CD4-positive, alpha-beta T cell treated with Interleukin-15 for 1 hour (primary cell): ENCODE data around the gene ANKS1B.

Source experiments
- DNase-seq: peaks from one replicate; pipeline ENCODE4 v3.0.0-alpha.2; 2020

ANKS1B gene

DNA sequence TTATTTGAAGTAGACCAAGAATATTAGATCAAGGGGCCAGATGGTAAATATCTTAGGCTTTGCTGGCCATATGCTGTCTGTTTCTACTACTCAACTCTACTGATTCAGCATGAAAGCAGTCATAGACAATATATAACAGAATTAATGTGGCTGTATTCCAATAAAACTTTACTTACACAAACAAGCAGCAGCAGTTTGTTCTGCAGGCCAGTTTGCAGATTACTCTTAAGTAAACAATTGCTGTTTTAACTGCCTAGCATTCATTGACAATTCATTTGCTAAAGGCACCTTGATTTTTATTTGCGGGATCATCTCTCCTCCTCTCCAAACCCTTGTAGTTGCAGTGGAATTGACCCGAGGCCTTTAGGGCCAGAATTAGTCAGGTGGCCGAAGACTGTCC is 431.3 kb downstream of the ANKS1B start:
- no peak for DNase-seq

DNA sequence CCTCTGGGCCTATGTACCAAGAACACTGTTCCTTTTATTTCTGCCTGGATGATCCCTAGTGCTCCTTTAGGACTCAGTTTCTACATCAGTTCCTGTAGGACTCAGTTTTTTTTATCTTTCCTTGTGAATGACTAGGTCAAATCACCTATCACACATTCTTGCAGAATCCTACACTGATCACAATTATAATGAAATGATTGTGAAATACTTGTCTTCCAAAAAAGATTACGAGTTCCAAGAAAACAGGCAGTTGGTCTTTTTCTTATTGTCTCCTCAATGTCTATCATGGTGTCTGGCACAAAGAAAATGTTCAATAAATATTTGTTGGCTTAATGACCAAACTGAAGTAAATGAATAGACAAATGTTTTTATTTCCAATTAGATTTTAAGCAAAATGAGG is 432.7 kb downstream of the ANKS1B start:
- DNase-seq = no peak

DNA sequence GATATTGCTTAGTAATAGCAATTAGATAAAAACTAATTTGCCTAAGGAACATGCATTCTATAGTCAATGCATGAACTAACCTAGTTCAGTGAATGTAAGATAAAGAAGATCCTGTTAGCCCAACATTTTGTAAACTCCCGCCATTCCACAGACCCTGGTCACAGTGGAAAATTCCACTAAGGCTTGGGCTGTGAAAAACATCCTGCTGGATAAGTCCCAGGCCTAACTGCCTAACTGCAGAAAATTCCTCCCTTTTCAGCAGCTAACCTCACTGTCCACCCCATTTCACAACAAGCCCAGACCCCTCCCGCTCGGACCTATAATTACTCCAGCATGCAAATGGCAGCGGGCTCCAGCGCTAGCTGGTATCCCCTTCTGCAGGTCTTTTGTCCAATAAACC is 435.1 kb downstream of the ANKS1B start:
- no peak for DNase-seq

DNA sequence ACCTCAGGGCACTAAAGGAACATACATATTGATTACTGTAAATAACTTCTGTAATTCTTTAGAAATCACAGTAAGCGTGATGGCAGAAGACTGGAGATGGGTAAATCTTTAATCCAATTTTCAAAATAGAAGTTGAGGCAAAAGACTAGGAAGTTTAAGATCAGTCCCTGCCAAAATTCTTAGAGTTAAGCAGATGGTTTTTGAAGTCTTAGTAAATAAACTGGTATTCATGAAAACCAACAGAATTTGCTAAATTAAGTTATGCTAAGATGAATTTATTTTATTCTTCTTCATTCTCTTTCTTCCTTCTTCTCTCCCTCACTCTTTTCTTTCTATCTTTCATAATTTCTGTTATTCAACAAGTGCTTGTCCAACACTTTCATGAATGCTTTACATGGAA is 435.5 kb downstream of the ANKS1B start:
- DNase-seq = no peak

DNA sequence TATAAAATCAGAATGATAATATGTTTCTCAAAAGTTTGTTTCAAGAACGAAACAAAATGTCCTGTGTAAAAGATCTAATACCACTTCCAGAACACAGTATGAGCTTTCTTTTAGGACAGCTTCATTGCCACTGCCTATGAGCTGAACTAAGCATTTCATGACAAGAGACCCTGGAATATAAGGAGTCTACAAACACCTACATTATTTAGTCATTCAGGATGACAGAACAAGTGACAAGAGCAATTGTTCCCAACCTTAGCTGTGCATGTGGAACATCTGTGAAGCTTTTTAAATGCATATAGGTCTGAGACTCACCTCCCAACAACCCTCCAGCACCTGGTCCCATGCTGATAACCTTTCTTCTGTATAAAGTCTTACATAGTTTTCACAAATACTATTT is 440.3 kb downstream of the ANKS1B start:
- DNase-seq = no peak

DNA sequence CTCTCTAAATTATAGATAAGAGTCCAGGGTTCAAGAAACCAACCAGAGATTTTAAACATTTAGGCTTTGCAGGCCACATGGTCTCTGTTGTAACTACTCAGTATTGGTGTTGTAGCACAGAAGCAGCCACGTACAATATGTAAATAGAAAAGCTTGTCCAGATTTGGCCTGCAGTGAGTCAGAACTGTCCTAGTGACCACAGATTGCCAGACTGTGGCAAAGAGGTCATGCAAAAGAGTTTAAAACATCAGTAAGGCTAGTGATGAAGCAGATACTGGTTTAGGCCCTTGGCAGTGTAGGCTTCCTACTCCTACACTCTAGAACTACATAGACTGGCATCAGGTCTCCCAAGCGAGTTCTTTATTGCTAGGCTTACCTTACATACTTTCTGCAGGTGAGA is 454.8 kb downstream of the ANKS1B start:
- no peak for DNase-seq

DNA sequence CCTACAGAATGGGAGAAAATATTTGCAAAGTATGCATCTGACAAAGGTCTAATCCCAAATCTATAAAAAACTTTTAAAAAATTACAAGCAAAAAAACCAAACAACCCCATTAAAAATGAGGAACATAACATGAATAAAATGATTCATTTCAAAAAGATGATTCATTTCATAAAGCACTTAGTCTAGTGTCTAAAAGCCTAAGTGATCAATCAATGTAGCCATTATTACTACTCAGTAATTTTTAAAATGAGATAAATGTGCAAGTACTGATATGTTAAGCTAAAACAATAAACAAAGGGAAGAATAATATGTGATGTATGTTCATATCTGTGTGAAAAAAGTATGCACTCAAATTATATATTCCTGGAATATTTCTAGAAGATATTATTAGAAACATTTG is 456.3 kb downstream of the ANKS1B start:
- no peak for DNase-seq

DNA sequence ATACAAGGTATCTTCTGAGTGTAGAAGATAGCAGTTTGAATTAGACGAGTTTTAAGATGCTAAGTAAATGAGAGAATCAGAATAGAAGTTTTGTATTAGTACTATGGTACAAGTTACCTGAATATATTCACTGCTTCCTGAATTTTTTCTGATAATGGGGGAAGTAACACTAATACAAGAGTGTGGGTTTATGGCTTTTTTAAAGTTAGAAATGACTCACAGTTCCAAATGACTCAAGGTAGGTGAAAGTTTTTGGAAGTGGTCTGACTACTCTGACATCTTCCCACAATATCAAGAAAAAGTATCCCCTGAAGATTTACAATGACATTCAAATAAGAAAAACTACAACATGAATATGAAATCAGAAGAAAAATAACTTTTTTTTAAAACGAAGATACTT is 460.9 kb downstream of the ANKS1B start:
- DNase-seq = no peak

DNA sequence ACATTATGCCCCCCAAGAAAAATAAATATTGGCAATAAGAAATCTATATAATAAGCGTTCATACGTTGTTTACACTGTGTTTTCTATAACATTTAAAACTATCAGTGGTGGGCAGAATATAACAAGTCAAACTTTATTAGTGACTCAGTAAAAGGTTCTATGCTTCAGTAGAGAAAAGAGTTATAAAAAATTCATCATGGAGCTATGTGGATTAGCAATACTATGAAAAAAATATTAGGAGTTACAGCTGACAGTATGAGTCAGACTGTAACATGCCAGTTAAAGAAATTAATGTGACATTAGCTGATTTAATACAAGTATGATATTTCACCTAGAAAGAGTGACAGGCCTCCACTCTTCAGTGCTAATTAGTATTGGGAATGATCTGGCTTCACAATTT is 462.3 kb downstream of the ANKS1B start:
- no peak for DNase-seq

DNA sequence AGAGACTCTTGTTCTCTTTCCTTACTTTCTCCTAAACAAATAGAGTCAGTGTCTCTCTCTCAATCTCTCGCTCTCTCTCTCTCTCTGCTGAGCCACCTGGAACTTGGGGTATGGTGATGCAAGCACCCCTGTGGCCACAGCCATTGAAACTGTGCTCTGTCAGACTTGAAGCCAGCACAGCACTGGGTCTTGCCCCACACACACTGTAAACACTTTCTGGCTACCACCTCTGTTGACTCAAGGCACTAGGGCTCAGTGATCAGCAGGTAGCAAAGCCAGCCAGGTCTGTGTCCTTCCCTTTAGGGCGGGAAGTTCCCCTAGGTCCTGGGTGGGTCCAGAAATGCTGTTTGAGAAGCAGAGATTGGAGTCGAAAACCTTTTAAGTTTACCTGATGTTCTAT is 463.1 kb downstream of the ANKS1B start:
- no peak for DNase-seq

DNA sequence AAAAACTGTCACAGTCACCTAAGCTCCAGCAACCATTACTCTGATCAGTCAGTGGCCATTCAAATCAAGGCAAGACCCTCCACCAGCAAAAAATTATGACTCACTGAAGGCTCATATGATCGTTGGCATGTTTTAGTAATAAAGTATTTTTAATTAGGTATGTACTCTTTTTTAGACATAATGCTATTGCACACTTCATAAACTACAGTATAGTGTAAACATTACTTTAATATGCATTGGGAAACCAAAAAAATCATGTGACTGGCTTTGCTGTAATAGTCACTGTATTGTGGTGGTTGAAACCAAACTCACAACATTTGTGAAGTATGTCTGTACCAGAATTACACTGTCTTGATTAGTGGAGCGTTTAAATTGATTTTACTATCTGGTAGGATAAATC is 471.7 kb downstream of the ANKS1B start:
- DNase-seq = no peak

DNA sequence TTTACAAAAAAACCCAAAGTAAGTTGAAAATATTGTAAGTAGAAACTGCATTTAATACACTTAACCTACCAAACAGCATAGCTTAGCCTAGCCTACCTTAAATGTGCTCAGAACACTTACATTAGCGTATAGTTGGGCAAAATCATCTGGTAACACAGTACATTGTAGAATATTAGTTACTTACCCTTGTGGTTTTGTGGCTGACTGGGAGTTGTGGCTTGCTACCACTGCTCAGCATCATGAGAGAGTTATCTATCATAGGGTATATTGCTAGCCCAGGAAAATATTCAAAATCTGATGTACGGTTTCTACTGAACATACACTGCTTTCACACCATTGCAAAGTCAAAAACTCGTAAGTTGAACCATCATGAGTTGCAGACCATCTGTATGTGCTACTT is 478.9 kb downstream of the ANKS1B start:
- DNase-seq = no peak

DNA sequence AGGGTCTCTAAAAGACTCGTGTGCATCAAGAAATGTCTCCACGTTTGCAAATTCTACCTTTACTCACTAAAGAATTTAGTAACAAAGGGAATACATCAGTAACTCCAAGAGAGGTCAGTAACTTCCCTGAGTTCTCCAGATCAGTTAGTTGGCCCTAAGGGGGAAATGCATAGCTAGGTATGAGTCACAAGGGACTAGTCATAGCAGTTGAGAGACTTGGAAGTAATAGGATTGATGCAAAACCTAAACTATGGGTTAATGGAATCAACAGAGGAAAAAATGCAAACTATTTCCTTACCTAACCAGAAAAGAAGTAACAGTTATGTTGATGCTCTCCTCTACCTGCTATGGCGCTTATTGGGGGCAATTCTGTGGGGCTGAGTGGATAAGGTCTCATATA is 486.0 kb downstream of the ANKS1B start:
- DNase-seq = no peak

DNA sequence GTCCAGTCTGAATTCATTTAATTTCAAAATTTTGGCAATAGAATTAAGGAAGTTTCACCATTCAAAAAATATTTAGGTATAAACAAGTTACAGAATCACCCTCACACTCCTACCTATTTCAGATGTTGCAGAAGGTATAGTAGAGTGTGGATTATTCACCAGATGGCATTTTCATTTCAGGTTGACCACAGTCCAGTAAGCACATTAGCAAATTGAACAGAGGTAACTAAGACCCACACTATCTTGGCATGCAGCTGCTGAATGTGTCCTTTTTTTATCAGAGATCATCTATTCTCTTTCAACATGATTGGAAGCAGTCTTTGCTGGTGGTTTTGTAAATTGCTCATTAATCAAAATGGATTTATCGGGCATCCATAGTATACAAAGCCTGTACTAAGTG is 488.9 kb downstream of the ANKS1B start:
- no peak for DNase-seq

DNA sequence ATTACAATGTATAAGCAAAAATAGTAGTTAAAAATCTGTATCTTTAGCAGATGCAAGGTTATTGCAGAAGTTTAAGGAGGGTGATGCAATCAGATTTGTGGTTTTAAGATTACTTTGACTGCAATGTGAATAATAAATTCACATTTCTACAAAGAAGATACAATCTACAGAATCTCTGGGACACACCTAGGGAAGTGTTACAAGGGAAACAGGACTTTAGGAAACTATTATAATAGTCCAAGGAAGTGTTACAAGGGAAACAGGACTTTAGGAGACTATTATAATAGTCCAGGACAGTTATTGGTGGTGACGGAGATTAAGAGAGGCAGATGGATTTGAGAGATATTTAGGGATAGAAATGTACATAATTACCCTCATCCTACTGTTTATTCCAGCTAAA is 491.5 kb downstream of the ANKS1B start:
- DNase-seq = no peak

DNA sequence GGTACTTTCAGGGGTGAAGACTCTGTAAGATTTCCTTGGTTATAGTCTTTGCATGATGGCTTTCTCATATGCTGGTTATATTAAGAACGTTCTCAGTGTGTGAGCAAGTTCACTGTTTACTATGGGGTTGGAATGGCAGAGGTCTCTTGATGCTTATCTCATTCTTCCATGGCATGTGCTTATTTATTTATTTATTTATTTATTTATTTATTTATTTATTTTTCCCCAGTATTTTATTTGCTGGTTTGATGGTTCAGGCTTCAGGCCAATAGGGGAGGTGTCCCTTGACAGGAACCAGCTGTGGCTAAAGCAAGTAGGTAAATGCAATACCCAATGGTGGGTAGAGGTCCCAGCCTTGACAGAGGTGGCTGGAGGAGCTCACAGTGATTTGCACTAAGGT is 498.5 kb downstream of the ANKS1B start:
- no peak for DNase-seq

DNA sequence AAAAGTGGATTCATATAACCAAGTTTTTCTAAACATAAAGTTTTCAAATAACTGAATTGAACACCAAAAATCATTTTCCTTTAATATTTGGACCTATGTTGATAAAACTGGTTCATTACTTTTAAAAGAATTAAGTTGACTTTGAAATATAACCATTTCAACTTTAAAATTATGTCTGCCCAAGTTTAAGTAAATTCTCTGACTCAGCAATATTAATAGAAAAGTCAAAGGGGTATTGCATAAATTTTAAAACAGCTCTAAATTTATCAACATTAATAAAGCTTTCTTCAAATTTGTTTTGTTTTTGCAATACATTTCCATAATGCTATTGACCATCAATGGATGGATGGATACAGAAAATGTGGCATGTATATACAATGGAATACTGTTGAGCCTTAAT is 505.6 kb downstream of the ANKS1B start:
- no peak for DNase-seq

DNA sequence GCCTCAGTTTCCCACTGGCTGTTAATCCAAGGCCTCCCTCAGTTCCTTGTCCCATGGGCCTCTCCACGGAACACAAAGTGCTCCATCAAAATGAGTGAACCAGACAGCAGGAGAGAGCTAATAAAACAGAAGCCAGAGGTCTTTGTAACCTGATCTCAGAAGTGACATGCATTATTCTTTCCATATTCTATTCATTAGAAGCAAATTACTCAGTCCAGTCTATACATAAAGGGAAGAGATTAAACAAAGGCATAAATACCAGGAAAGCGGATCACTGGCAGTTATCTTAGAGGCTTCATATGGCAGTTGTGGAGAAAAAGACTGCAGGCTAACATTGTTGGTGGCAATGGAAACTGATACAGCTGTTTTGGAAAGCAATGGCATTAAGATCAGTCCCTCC is 507.8 kb downstream of the ANKS1B start:
- DNase-seq = no peak

DNA sequence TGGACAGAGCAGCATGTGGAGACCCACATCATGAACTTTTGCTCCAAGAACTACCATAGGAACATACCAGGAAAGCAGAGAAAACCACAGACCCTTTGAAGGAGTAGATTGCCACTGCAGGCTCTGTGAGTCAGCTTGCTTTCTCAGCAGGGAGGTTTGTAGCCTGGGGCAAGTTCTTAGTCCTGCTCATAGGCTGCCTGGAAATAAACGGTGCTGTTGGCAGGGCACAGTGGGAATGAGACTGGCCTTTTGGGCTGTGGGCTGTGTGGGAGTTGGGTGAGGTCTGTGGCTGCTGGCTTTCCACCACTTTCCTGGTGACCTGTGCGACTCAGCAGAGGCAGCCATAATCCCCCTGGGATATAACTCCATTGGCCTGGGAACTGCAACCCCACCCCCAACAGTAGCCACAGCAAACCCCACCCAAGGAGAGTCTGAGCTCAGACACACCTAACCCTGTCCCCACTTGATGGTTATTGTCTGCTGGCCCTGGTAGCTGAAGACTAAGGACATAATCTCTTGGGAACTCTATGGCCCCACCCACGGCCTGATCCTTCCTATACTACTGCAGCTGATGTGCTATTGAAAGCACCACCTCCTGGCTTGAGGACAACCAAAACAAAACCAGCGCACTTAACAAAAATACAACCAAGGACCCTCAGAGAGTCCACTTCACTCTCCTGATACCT is 529.2 kb downstream of the ANKS1B start:
- no peak for DNase-seq

DNA sequence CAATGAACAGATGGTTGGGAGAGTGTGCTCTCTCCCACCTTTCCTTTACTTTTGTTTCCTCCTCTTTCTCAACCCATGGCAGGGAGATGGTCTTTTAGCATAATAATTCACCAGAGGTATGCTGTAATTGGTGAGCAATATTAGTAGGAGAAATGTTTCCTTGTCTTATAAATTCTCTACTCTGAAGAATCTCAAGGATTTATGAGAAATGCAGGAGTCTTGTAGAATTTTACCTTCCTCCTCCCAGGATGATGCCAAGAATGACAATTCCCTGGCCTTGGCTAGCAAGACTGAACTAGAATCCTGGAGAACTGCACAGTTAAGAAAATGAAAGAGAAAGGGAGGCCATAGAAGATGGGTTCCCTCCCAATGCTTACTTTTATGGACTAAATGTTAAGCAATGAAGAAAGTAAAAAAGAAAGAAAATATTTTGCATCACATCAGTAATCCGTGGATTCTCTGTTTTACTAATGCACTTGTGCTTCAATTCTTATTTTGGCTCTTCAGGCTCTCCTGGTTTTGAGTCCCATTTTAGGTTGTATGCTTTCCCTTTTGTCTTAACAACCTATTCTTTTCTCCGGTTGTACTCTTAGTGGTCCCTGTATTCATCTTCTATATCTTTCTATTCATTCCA is 530.1 kb downstream of the ANKS1B start:
- DNase-seq = no peak

DNA sequence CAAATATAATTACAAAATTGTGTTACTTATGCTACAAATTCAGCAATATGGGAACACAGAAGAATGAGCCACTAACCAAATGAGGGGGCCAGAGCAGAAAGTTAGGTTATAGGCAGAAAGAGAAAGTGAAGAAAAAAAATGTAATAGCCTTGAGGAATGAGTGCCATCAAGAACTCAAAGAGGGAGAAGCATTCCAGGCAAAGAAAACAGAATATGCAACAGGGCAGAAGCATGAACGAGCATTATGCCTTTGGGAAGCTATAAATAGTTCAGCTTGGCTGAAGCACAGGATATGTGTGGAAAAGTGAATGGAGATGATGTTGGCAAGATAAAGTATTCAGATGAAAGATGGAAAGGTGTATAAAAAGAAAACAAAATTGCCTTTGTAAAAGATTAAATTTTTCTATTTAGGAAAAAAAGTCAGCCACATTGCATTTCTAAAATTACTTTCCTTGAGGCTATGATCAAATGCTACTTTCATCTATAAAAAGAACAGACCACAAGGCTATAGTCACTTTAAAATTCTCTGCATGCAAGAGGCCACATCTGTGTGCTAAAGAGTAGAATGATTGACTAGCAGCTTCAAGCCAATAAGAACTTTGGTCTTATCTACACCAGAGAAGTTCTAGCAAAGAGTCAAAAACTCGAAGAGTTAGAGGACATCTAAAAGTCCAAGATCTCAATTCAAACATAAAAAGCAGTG is 530.7 kb downstream of the ANKS1B start:
- DNase-seq = no peak

DNA sequence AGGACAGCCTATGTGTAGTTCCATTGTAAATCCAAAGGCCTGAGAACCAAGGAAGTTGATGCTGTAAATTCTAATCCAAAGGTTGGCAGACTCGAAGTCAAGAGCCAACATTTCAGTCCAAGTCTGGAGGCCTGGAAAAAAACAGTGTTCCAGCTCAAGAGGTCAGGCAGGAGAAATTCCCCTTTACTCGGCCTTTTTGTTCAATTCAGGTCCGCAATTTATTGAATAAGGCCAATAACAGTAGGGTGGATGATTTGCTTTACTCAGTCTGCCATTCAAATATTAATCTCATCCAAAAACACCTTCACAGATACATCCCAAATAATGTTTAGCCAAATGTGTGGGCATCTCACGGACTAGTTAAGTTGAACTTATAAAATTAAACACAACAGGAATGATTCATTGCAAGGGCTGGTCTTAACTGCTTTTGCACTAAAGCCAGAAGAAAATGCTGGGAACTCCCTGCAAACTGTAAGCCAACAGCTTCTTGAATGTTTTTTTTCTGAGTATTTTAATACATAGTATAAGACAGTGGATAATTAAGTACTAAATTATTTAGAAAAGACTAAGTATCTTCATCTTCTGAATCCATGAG is 534.6 kb downstream of the ANKS1B start:
- DNase-seq = no peak

DNA sequence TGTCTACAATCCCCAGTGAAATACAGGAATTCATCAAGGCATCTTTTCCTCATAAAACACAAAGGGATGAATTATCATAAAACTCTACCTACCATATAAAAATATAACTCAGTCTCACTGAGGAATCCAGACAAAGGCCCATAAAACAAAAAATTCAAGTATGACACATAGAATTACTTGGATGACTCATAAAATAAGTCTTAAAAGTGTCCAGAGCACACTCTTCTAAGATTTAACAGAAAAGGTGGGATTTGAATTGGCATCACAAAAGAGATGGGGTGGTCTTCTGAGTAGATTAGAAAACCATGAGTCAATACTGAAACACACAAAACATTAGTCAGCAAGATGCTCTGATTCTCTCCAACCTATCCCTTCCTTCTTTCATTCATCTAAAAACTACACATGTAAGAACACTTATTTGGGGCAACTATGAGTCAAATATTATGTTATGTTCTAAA is 539.8 kb downstream of the ANKS1B start:
- no peak for DNase-seq

DNA sequence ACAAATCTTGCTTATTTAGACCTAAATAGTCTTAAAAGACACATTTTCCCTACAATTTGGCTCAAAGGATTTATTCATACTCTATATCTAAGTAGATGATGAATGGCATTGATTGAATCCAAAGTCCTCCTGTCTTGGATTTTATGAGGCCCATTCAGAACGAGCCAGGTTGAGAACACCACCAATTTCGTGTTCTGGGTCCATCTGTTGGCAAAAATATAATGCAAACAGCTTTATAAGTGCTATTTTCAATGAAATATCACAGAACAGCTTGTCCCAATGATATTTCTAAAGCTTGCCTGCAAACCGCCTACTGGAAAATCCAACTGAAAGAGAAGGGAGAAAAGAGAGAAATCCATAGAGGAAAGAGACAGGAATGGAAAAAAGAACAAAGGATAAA is 542.0 kb downstream of the ANKS1B start:
- DNase-seq = no peak
